Measurements from ENCODE around the gene TLNRD1. TPM values are rescaled to one million over a fixed set of nuclear protein-coding genes. Genes with fewer than 3 reads are reported as not detected.

Gene TLNRD1
- total and polyA plus RNA-seq, 4 donors: 10.8 to 36.5 (median 20.7) TPM

DNA sequence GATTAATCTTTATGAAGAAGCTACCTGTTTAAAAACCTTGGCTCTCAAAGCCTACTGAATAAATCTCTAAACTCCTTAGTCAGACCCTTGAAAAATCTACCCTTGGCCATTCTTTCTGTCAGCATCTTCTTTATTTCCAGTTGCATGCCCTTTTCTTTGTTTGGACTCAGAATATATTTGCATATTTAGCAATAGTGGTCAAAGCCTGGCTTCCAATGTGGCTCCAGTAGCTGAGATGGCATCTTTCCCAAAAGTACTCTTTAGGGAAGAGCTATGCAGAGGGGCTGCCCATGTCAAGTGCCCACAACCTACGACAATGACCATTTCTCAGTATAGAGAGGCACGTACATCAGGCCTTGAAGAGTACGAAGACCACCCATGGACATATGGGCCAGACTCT, 47.2 kb downstream of the TLNRD1 start:
- 96% methylated on average over 3 of the region's 3 CpGs for WGBS, 2 donors
- Histone ChIP-seq H3K27me3 (ENCODE audit: control insufficient read depth in 3 of 3, insufficient read depth in 3 of 3, low read length in 2 of 3) (no peaks in the 10 kb centered on the region), H3K27ac (ENCODE audit: low read depth in 1 of 2, low read length in 1 of 2) (no peak overlapping the region), H3K4me3 (no peak overlapping the region), H3K9me3 (ENCODE audit: control insufficient read depth in 4 of 4, insufficient read depth in 3 of 4, low read length in 3 of 4) (no peaks in the 10 kb centered on the region), H3K9ac (ENCODE audit: insufficient read depth in 1 of 2, low read length in 2 of 2) (no peak overlapping the region), H3K36me3 (ENCODE audit: control insufficient read depth in 4 of 4, insufficient read depth in 4 of 4, low read length in 4 of 4) (no peaks in the 10 kb centered on the region), H3K4me1 (ENCODE audit: control insufficient read depth in 5 of 5, insufficient read depth in 5 of 5, low read length in 5 of 5) (peaks cover 0 to 1% (median 0%) of the 10 kb centered on the region in 5 donors)
- ATAC-seq (ENCODE audit: insufficient read depth, low FRiP score) (no peak), DNase-seq (no peak)
- TF ChIP-seq, protein P1, sequence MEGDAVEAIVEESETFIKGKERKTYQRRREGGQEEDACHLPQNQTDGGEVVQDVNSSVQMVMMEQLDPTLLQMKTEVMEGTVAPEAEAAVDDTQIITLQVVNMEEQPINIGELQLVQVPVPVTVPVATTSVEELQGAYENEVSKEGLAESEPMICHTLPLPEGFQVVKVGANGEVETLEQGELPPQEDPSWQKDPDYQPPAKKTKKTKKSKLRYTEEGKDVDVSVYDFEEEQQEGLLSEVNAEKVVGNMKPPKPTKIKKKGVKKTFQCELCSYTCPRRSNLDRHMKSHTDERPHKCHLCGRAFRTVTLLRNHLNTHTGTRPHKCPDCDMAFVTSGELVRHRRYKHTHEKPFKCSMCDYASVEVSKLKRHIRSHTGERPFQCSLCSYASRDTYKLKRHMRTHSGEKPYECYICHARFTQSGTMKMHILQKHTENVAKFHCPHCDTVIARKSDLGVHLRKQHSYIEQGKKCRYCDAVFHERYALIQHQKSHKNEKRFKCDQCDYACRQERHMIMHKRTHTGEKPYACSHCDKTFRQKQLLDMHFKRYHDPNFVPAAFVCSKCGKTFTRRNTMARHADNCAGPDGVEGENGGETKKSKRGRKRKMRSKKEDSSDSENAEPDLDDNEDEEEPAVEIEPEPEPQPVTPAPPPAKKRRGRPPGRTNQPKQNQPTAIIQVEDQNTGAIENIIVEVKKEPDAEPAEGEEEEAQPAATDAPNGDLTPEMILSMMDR (IDR thresholded peaks at IDR 0.05; ENCODE audit: control extremely low read depth, extremely low read depth): no peak

DNA sequence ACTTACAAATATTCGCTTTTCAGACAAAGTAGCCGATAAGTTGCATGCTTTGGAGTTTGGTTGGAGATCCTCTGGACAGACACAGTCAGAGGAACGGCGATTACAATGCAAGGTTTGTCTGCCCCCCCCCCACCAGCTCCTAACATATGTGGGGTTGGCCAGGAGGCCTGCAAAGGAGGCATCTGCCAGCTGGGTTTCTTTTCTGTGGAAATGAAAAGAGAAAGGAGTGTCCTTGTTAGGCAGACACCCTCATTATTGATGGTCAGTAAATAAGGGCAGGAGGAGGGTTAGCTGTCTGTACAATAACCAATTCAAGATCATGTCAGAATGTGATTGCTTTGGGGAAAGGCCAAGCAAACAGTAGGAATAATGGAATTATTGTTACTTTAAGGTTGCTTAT, 49.1 kb downstream of the TLNRD1 start:
- no peak for DNase-seq
- Histone ChIP-seq H3K4me1 (ENCODE audit: control insufficient read depth in 5 of 5, insufficient read depth in 5 of 5, low read length in 5 of 5) (peaks cover 0 to 1% (median 0%) of the 10 kb centered on the region in 5 donors), H3K9me3 (ENCODE audit: control insufficient read depth in 4 of 4, insufficient read depth in 3 of 4, low read length in 3 of 4) (no peaks in the 10 kb centered on the region), H3K27ac (ENCODE audit: low read depth in 1 of 2, low read length in 1 of 2) (no peak overlapping the region), H3K4me3 (no peak overlapping the region), H3K27me3 (ENCODE audit: control insufficient read depth in 3 of 3, insufficient read depth in 3 of 3, low read length in 2 of 3) (no peaks in the 10 kb centered on the region), H3K9ac (ENCODE audit: insufficient read depth in 1 of 2, low read length in 2 of 2) (no peak overlapping the region), H3K36me3 (ENCODE audit: control insufficient read depth in 4 of 4, insufficient read depth in 4 of 4, low read length in 4 of 4) (no peaks in the 10 kb centered on the region)
- TF ChIP-seq, protein P1 (IDR thresholded peaks at IDR 0.05; ENCODE audit: control extremely low read depth, extremely low read depth): no peak
- WGBS, 2 donors: 80 to 91% methylated on average over 4 of the region's 4 CpGs
- ATAC-seq (ENCODE audit: insufficient read depth, low FRiP score): no peak

DNA sequence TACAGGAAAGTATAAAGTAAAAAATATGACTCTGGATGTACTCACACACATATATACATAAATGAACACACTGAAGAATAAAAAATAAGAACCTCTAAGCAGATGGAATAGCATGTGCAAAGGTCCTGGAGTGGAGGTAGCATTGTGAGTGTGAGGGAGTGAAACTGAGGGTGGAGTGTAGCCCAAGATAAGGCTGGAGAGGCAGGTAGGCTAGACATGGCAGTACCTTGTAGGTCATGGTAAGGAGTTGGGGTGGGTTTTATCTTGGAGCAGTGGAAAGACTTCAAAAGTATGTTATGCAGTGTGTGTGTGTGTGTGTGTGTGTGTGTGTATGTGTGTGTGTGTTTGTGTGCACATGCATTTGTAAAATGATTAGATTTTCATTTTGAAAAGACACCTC, 49.5 kb downstream of the TLNRD1 start:
- Histone ChIP-seq H3K4me3 (no peak overlapping the region), H3K36me3 (ENCODE audit: control insufficient read depth in 4 of 4, insufficient read depth in 4 of 4, low read length in 4 of 4) (no peaks in the 10 kb centered on the region), H3K27me3 (ENCODE audit: control insufficient read depth in 3 of 3, insufficient read depth in 3 of 3, low read length in 2 of 3) (no peaks in the 10 kb centered on the region), H3K27ac (ENCODE audit: low read depth in 1 of 2, low read length in 1 of 2) (no peak overlapping the region), H3K9ac (ENCODE audit: insufficient read depth in 1 of 2, low read length in 2 of 2) (no peak overlapping the region), H3K9me3 (ENCODE audit: control insufficient read depth in 4 of 4, insufficient read depth in 3 of 4, low read length in 3 of 4) (no peaks in the 10 kb centered on the region), H3K4me1 (ENCODE audit: control insufficient read depth in 5 of 5, insufficient read depth in 5 of 5, low read length in 5 of 5) (peaks cover 0 to 1% (median 0%) of the 10 kb centered on the region in 5 donors)
- DNase-seq (no peak), ATAC-seq (ENCODE audit: insufficient read depth, low FRiP score) (no peak)
- TF ChIP-seq, protein P1 (IDR thresholded peaks at IDR 0.05; ENCODE audit: control extremely low read depth, extremely low read depth): no peak

DNA sequence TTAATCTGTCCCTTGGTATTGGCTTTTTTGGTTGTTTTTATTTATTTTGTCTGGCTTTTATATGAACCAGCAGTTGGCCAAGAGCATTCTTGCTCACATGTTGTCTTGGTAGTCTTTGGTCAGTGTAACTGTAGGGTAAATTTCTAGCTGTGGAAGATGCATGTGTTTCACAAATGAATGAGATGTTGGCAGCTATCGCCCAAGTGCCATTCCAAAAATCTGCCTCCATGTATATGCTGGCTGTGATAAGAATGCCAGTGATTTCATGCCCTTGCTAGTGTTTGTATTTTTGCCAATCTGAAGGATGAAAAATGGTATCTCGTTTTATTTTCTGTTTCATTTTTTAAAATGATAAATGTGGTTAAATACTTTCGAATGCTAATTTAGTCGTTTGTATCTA, 50.1 kb downstream of the TLNRD1 start:
- Histone ChIP-seq H3K9me3 (ENCODE audit: control insufficient read depth in 4 of 4, insufficient read depth in 3 of 4, low read length in 3 of 4) (no peaks in the 10 kb centered on the region), H3K9ac (ENCODE audit: insufficient read depth in 1 of 2, low read length in 2 of 2) (no peak overlapping the region), H3K36me3 (ENCODE audit: control insufficient read depth in 4 of 4, insufficient read depth in 4 of 4, low read length in 4 of 4) (no peaks in the 10 kb centered on the region), H3K4me1 (ENCODE audit: control insufficient read depth in 5 of 5, insufficient read depth in 5 of 5, low read length in 5 of 5) (peaks cover 0 to 1% (median 0%) of the 10 kb centered on the region in 5 donors), H3K27me3 (ENCODE audit: control insufficient read depth in 3 of 3, insufficient read depth in 3 of 3, low read length in 2 of 3) (no peaks in the 10 kb centered on the region), H3K27ac (ENCODE audit: low read depth in 1 of 2, low read length in 1 of 2) (no peak overlapping the region), H3K4me3 (no peak overlapping the region)
- no peak for DNase-seq
- no peak for ATAC-seq (ENCODE audit: insufficient read depth, low FRiP score)
- 64 to 83% methylated on average over 4 of the region's 4 CpGs for WGBS, 2 donors
- TF ChIP-seq, protein P1 (IDR thresholded peaks at IDR 0.05; ENCODE audit: control extremely low read depth, extremely low read depth): no peak
